H1 (cell line): Measurements from ENCODE around the gene SLC9C2.

Source experiments
- CEBPB ChIP-seq: IDR thresholded peaks from 2 replicates; pipeline ENCODE4 v1.6.1; 2012; ENCODE audit warnings: low read depth, low read length
- EZH2 ChIP-seq: fragments of 200-600 bp; sonication (generic); IDR thresholded peaks from 2 replicates; pipeline ENCODE4 v1.7.1; 2012; ENCODE audit warnings: low read depth, mild to moderate bottlenecking, moderate library complexity, low read length, inconsistent platforms; ENCODE audit not compliant: severe bottlenecking
- SP1 ChIP-seq: IDR thresholded peaks from 2 replicates; pipeline ENCODE4 v1.6.1; 2011; ENCODE audit warnings: low read depth, low read length
- SUZ12 ChIP-seq: fragments of 200-600 bp; sonication (generic); IDR thresholded peaks from 2 replicates; pipeline ENCODE4 v1.6.1; 2012; ENCODE audit warnings: mild to moderate bottlenecking, inconsistent platforms, low read length, moderate library complexity, mixed read lengths

DNA sequence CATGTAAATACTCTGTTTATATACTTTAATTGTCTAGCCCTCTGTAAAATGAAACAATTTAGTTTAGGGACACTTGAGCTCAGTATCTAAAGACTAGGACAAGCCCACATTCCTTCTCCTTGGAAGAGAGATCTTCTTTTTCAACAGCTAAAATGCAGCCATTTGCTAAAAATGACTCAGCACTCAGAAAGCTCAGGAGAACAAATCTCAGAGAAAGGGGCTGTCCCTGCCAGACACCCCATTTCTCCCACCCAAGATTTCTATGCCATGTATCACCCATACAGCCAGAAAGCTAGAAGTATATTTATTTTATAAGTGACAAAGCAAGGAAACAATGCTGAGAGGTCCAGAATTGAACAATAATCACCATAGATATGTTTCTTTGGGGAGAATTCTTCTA is 148.9 kb downstream of the SLC9C2 start:
- no peak for TF ChIP-seq EZH2
- no peak for TF ChIP-seq CEBPB
- no peak for TF ChIP-seq SUZ12
- TF ChIP-seq SP1 = no peak
